Middle frontal gyrus (tissue), 1 donor: ENCODE measurements around the gene MAN2A2.

Experiments used
- DNase-seq: peaks from one replicate; pipeline ENCODE4 v3.0.0-alpha.2; 2015; ENCODE audit warnings: low spot score; ENCODE audit errors: extremely low spot score

Gene MAN2A2

GRCh38 chr15:90959028-90959595 lies 56.0 kb downstream of the MAN2A2 start:
- DNase-seq, result no peak

- peak; percentile 72 for DNase-seq
Observed at GRCh38 chr15:90959894-90960293, 56.8 kb downstream of the MAN2A2 start.

GRCh38 chr15:90960298-90961091 lies 57.4 kb downstream of the MAN2A2 start:
- no peak for DNase-seq

GRCh38 chr15:90962021-90962420 lies 58.9 kb downstream of the MAN2A2 start:
- no peak for DNase-seq

- DNase-seq, result no peak
Observed at GRCh38 chr15:90966262-90966661, 63.2 kb downstream of the MAN2A2 start.

GRCh38 chr15:90967206-90967605 lies 64.1 kb downstream of the MAN2A2 start:
- DNase-seq, result no peak

GRCh38 chr15:90968434-90968833 lies 65.3 kb downstream of the MAN2A2 start:
- DNase-seq, result no peak

GRCh38 chr15:90970274-90970673 lies 67.2 kb downstream of the MAN2A2 start:
- DNase-seq, result no peak

GRCh38 chr15:90972133-90972532 lies 69.0 kb downstream of the MAN2A2 start:
- DNase-seq, result no peak
